Putamen (tissue), 1 donor: ENCODE results near the gene ISL2.

Experiments
- DNase-seq: peaks from one replicate; pipeline ENCODE4 v3.0.0-alpha.2; 2016; ENCODE audit warnings: low spot score

The ISL2 gene

DNA sequence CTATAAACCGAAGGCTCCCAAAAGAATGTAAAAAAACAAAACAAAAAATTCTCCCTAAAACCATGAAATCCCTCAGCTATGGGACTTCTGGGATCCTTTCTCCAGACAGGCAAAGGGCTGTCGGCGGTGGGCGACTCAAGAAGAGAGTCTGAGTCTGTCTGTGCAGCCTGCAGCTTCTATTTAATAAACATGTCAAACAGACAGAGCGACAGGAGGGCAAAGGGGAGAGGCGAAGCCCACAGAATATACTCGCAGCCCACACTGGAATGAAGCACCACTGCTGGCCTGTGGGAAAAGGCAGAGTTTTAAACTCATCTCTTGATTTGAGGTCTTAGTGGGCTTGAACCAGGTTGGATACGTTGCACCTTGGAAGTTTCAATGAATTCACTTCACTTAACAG, 40.2 kb downstream of the ISL2 start:
- no peak for DNase-seq

DNA sequence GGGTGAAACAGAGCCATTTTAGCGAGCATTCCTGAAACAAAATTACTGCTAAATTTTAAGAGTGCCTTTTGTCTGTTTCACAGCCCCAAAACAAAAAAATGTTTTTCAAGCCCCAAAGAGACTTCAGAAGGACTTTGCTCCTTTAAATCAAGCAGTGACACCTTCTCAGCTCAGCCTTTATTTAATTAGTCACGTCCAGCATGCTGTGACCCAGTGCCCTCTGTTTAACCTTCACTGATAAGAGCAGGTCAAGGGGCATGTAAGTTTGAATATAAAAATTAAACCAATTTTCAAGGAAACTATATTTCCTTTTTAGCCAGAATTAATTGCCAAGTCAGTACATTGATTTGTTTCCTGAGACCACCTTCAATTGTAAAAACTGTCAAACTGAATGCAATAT, 40.6 kb downstream of the ISL2 start:
- no peak for DNase-seq

DNA sequence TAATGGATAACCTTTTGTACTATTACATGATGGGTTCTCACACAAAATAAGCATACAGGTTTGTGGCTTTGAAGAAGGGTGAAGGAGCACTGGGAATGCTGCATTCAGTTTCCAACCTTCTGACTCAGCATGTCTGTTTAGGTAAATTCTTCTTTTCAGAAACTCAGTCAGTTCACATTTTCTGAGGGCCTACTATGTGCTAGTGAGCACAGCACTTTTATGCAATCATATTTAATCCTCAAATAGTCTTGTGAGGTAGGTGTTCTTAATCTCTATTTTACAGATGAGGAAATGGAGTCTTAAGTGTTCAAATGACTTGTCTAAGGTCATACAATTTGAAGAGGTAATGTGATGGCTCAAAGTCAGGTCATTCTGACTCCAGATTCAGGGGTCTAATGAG, 41.2 kb downstream of the ISL2 start:
- DNase-seq, result no peak

DNA sequence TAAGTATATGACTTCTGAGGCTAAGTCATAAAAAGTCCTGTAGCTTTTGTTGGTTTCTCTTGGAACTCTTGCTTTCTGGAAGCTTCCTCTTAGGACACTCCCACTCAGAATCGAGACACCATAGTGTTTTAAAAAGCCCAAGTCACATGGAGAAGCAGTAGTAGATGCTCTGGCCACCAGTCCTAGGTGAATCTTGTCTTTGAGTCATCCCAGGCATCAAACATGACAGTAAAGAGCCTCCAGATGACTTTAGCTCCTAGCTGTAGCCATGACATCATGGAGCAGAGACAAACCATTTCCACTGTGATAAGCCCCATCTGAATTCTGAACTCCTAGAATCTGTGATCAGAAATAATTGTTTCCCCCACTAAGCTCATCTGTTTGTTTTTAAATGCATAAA, 42.1 kb downstream of the ISL2 start:
- DNase-seq, result no peak

DNA sequence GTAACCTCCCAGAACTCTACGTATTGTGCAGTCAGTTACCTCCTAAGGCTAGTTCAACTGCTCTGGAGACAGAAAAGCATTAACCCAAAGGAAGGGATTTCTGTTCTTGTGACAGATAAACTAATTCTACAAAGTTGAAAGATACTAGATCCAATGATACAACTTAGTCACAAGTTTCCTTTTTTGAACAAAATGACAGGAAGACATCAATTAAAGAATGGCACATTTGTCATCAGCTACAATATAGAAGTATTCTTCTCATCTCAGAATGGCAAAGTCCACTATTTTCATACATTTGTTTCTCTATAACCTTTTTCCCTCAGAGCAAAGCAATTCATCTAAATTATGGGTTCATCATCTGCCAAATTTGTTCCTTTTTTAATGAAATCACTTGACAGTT, 43.7 kb downstream of the ISL2 start:
- DNase-seq, result no peak

DNA sequence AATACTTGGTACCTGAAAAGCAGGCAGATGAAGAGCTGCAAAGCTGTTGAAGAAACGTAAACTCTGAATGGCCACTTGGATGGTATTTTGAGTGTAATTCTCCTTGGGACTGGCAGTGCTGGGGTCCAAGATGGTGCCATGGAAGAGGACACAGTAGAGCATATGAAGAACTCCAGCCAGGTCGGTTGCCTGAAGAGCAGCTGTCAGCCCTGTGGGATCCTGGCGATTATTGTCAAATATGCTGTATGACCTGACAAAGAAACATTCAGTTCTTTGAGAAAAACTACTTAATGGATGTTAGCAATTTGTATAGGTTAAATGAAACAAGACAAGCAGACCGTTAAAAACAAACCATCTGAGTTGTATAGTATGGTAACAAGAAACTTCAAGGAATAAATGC, 44.8 kb downstream of the ISL2 start:
- DNase-seq, result no peak

DNA sequence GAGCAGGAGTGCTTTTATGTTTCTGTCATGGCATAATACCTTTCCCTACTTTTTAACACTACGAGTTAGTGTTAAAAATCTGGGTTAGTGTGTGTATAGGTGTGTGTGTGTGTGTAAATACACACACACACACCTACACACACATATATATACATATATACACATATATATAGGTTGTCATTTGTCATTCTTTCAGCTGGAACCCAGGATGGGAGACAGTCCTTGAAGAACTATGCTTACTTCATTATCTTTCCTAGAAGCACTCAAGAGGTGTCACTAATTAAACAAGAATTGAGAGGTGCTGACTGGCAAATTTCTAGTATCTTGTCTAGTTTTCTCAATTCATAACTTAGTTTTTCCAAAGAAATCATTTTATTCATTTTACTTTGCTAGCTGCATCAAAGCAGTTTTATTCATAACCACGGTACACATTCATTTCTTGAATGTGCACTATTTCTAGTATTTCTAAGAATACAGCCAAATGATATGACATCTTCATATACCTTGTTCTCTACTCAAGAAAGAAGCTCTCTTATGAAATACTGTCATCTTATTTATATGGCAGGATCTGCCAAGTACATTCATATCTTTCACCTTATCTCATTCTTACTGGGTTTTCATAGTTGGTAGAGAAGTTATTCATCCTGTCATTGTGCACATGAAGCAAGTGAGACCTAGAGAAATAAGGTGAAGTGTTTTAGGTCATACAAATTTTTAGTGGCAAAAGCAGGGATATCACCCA, 46.6 kb downstream of the ISL2 start:
- no peak for DNase-seq

DNA sequence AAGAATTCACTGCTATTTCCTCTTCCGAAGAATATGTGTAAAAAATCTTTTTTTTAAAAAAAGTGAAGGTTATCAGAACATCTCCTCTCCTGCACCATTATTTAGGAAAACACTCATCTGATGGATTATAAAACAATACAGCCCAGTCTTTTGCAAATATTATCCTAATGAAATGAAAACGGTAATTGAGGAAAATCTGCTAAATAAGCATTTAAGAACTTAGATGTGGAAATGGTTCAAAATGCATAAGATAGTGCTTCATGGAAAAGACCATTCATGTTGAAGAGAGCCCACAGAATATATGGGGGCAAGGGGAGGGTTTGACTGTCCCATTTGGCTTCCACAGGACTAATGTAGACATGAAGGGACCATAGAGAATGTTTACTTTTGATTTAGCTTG, 47.8 kb downstream of the ISL2 start:
- DNase-seq, result no peak

DNA sequence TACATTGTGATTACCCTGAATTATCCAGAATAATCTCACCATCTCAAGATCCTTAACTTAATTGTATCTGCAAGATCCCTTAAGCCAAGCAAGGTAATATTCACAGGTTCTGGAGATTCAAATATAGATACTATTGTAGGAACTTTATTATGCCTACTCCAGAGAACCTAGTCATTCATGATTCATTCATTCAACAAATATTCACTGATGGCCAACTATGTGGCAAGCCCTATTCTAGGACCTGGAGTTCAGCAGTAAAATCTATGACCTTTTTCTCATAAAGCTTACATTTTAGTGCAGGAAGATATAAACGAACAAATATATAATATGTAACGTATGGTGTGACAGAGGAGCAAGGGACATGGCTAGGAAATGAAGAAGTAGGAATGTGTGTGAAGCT, 49.6 kb downstream of the ISL2 start:
- no peak for DNase-seq

DNA sequence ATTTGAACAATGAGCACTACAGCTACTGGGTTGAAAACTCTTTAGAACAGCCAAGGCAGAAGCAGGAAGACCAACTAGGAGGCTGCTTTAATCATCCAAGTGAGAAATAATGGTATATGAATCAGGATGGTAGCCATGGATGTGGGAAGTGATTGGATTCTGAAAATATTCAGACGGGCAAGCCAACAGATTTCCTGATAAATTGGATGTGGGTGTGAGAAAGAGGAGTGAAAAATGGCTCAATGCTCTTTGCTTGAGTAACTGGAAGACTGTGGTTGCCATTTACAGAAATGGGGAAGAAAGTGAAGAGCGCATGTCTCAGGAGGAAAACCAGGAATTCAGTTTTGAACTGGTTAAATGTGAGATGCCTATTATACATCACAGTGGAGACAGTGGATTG, 50.4 kb downstream of the ISL2 start:
- no peak for DNase-seq

DNA sequence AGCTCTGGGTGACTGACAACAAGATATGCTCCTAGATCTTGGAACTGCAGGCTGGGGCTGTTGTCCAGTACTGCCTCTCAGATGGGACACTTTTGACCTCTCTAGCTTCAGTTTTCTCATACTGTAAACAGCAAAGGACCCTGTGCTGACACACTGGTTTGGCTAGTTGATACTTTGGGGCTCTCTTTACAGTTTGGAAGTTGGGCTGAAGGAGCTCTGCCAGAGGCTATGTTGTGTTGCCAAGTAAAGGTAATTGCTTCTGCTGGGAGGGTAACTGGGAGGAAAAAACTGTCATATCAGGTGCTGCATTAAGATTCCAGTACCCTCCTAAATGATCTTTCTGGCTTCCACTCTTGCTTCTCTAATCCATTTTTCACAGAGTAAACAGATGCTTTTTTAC, 54.0 kb downstream of the ISL2 start:
- DNase-seq, result no peak

DNA sequence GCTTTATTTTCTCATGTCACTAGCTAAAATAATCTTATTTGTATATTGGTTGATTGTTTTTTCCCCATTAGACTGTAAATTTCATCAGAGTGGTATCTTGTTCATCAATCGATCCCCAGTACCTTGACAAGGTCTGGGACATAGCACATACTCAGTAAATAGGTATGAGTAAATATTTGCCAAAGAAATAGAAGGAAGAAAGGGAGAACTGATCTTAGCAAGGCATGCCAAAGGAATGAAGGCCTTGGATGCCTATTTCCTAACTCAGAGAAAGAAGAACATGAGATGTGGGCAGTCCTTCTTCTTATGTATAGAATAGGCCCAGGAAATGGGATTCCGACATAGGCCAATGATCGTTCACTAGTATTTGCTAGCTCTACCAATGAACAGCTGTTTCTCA, 54.7 kb downstream of the ISL2 start:
- no peak for DNase-seq

DNA sequence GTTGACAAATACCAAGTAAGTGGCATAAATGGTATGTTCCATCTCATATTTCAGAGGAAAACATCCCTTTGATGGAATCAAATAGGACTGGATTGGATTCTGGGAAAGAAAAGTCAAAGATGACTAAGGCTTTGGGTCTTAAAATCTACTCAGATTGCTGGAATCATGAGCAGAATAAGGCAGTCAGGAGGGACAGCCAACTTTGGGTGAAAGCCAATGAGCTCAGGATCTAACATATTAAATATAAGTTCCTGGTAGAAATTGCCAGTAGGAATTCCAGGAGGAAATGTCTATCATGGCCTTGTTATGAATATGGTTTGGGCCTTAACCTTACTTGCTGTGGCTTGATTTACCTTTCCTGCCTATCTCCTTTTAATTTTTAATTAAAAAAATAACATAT, 55.3 kb downstream of the ISL2 start:
- DNase-seq, result no peak
